HepG2 (cell line): ENCODE measurements around the gene SLC29A2. TPM values are rescaled to one million over a fixed set of nuclear protein-coding genes. Genes with fewer than 3 reads are reported as not detected.

ENCODE experiments used
- ARNT ChIP-seq: fragments of 450-650 bp; IDR thresholded peaks from 2 replicates; pipeline ENCODE4 v1.6.1; 2017
- ELF4 ChIP-seq: sonication (generic); formaldehyde crosslinking; IDR thresholded peaks from 2 replicates; pipeline ENCODE4 v1.5.0; 2020; ENCODE audit warnings: missing genetic modification reagents, mild to moderate bottlenecking, moderate library complexity, borderline replicate concordance
- FLYWCH1 ChIP-seq: sonication (generic); formaldehyde crosslinking; IDR thresholded peaks from 2 replicates; pipeline ENCODE4 v1.8.1; 2023; ENCODE audit warnings: mild to moderate bottlenecking, missing genetic modification reagents
- FOSL2 ChIP-seq: sonication (generic); formaldehyde crosslinking; IDR thresholded peaks from 2 replicates; pipeline ENCODE4 v1.4.0; 2020; ENCODE audit warnings: missing genetic modification reagents
- FOXP4 ChIP-seq: sonication (generic); formaldehyde crosslinking; IDR thresholded peaks from 2 replicates; pipeline ENCODE4 v1.4.0; 2020; ENCODE audit warnings: missing genetic modification reagents
- KLF13 ChIP-seq: sonication (generic); formaldehyde crosslinking; IDR thresholded peaks from 2 replicates; pipeline ENCODE4 v1.4.0; 2020; ENCODE audit warnings: mild to moderate bottlenecking, missing genetic modification reagents
- LCORL ChIP-seq, 2 experiments: fragments of 450-650 bp in 1 of 2; sonication (generic) in 1 of 2; formaldehyde crosslinking in 1 of 2; IDR thresholded peaks; 2 replicates each; pipeline versions ENCODE4 v1.5.0 to v1.6.1; 2017 to 2020; ENCODE audit warnings: antibody characterized with exemption in 1 of 2, missing genetic modification reagents in 1 of 2
- TCF7L2 ChIP-seq: IDR thresholded peaks from 2 replicates; pipeline ENCODE4 v1.6.1; 2011; ENCODE audit warnings: mild to moderate bottlenecking, low read depth, low read length, moderate library complexity
- TEAD2 ChIP-seq: sonication (generic); formaldehyde crosslinking; IDR thresholded peaks from 2 replicates; pipeline ENCODE4 v1.9.0; 2021; ENCODE audit warnings: missing genetic modification reagents
- WIZ ChIP-seq: sonication (generic); formaldehyde crosslinking; IDR thresholded peaks from 2 replicates; pipeline ENCODE4 v1.5.1; 2020; ENCODE audit warnings: mild to moderate bottlenecking, missing genetic modification reagents
- ZHX1 ChIP-seq: sonication (generic); formaldehyde crosslinking; IDR thresholded peaks from 2 replicates; pipeline ENCODE4 v1.8.1; 2022; ENCODE audit warnings: low read depth, mild to moderate bottlenecking, missing genetic modification reagents
- ZNF10 ChIP-seq: sonication (generic); formaldehyde crosslinking; IDR thresholded peaks from 2 replicates; pipeline ENCODE4 v1.4.0; 2020; ENCODE audit warnings: mild to moderate bottlenecking, low read depth, missing genetic modification reagents, borderline replicate concordance
- ZNF101 ChIP-seq: sonication (generic); formaldehyde crosslinking; IDR thresholded peaks from 2 replicates; pipeline ENCODE4 v1.4.0; 2020; ENCODE audit warnings: mild to moderate bottlenecking, low read depth, missing genetic modification reagents, borderline replicate concordance
- ZNF484 ChIP-seq: sonication (generic); formaldehyde crosslinking; IDR thresholded peaks from 2 replicates; pipeline ENCODE4 v1.5.1; 2020; ENCODE audit warnings: mild to moderate bottlenecking, low read depth, missing genetic modification reagents, borderline replicate concordance
- polyA plus RNA-seq, 8 experiments: library from polyadenylated mRNA; depleted of rRNA in 3 of 8; stranded (reverse) in 7 of 8; unstranded in 1 of 8; fragments of >200 nt; fragmentation: Illumina TruSeq in 4 of 8; extraction: Trizol in 4 of 8; gene quantifications; 2 replicates each; pipeline versions ENCODE4 v1.2.1 to v1.2.3, GENCODE V29; 2011 to 2016; ENCODE audit warnings: low read depth in 4 of 8, missing spikeins in 1 of 8, mixed read lengths in 1 of 8; ENCODE audit not compliant: insufficient read depth in 1 of 8
- total RNA-seq, 5 experiments: library from RNA; depleted of rRNA; stranded (reverse); fragments of >200 nt; fragmentation: Illumina TruSeq; extraction: Trizol; gene quantifications; 2 replicates each; pipeline ENCODE4 v1.2.3, GENCODE V29; 2016; ENCODE audit warnings: low read depth in 1 of 5
- TF ChIP-seq, protein P1 (sequence below): sonication (generic); formaldehyde crosslinking; conservative IDR thresholded peaks from 2 replicates; pipeline ENCODE4 v1.8.0; 2022; ENCODE audit warnings: missing genetic modification reagents
- TF ChIP-seq, protein P2 (sequence below): sonication (generic); formaldehyde crosslinking; IDR thresholded peaks from 2 replicates; pipeline ENCODE4 v1.4.0; 2020; ENCODE audit warnings: missing genetic modification reagents
- TF ChIP-seq, protein P3 (sequence below): sonication (generic); formaldehyde crosslinking; IDR thresholded peaks from 2 replicates; pipeline ENCODE4 v1.9.0; 2022; ENCODE audit warnings: missing genetic modification reagents, mild to moderate bottlenecking, borderline replicate concordance
- TF ChIP-seq, protein P4 (sequence below): sonication (generic); formaldehyde crosslinking; IDR thresholded peaks from 2 replicates; pipeline ENCODE4 v1.8.0; 2022; ENCODE audit warnings: missing genetic modification reagents, mild to moderate bottlenecking, inconsistent platforms, borderline replicate concordance

SLC29A2 gene
- total and polyA plus RNA-seq, 2 of the 13 experiments (the other 11 are each of a cell fraction or from before 2014, with no cell fraction given): 0.63 to 0.66 TPM

- no peak for TF ChIP-seq TEAD2 (CRISPR knock-in tag)
- TF ChIP-seq ZNF101 (CRISPR knock-in tag): no peak
- TF ChIP-seq, protein P1, sequence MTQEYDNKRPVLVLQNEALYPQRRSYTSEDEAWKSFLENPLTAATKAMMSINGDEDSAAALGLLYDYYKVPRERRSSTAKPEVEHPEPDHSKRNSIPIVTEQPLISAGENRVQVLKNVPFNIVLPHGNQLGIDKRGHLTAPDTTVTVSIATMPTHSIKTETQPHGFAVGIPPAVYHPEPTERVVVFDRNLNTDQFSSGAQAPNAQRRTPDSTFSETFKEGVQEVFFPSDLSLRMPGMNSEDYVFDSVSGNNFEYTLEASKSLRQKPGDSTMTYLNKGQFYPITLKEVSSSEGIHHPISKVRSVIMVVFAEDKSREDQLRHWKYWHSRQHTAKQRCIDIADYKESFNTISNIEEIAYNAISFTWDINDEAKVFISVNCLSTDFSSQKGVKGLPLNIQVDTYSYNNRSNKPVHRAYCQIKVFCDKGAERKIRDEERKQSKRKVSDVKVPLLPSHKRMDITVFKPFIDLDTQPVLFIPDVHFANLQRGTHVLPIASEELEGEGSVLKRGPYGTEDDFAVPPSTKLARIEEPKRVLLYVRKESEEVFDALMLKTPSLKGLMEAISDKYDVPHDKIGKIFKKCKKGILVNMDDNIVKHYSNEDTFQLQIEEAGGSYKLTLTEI (CRISPR knock-in tag): no peak
- 0 out of 2 replicates have a peak, but pooled peaks have one; percentile 16 for TF ChIP-seq FOXP4
- TF ChIP-seq ZNF484: no peak
- TF ChIP-seq, protein P2, sequence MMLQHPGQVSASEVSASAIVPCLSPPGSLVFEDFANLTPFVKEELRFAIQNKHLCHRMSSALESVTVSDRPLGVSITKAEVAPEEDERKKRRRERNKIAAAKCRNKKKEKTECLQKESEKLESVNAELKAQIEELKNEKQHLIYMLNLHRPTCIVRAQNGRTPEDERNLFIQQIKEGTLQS (CRISPR knock-in tag): peak; percentile 61; the same call in 1 of the 2 replicates
- TF ChIP-seq, protein P3, sequence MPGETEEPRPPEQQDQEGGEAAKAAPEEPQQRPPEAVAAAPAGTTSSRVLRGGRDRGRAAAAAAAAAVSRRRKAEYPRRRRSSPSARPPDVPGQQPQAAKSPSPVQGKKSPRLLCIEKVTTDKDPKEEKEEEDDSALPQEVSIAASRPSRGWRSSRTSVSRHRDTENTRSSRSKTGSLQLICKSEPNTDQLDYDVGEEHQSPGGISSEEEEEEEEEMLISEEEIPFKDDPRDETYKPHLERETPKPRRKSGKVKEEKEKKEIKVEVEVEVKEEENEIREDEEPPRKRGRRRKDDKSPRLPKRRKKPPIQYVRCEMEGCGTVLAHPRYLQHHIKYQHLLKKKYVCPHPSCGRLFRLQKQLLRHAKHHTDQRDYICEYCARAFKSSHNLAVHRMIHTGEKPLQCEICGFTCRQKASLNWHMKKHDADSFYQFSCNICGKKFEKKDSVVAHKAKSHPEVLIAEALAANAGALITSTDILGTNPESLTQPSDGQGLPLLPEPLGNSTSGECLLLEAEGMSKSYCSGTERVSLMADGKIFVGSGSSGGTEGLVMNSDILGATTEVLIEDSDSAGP: peak; percentile 43
- no peak for TF ChIP-seq ARNT
- TF ChIP-seq LCORL (IDR thresholded peaks at IDR 0.05): no peak
- TF ChIP-seq LCORL (CRISPR knock-in tag; IDR thresholded peaks at IDR 0.05): no peak
- 0 out of 2 replicates have a peak, but pooled peaks have one; percentile 23 for TF ChIP-seq FOSL2 (CRISPR knock-in tag)
- TF ChIP-seq, protein P4, sequence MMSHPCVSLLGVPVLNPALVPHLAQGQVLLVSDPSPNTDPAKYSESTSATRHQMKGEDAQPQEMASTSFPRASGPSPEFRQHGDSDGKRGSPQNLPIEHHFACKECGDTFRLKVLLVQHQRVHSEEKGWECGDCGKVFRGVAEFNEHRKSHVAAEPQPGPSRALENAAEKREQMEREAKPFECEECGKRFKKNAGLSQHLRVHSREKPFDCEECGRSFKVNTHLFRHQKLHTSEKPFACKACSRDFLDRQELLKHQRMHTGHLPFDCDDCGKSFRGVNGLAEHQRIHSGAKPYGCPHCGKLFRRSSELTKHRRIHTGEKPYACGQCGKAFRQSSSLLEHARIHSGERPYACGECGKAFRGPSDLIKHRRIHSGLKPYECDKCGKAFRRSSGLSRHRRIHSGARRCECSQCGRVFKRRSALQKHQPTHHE (CRISPR knock-in tag): 0 out of 2 replicates have a peak, but pooled peaks have one; percentile 48
- no peak for TF ChIP-seq ELF4 (CRISPR knock-in tag)
- no peak for TF ChIP-seq ZNF10 (CRISPR knock-in tag)
- TF ChIP-seq TCF7L2: no peak
- TF ChIP-seq FLYWCH1 (CRISPR knock-in tag): no peak
- no peak for TF ChIP-seq WIZ (CRISPR knock-in tag)
- TF ChIP-seq KLF13 (CRISPR knock-in tag): no peak
- no peak for TF ChIP-seq ZHX1 (CRISPR knock-in tag)
These were observed 53.6 kb downstream of the SLC29A2 start (continued) for GRCh38 chr11:66317723-66318599.
